ENCODE results near the gene KCTD14.
"Not testable (repeated sequence)": the region's sequence is repeated elsewhere in the genome, so short reads cannot be mapped to it uniquely, and the experiment has no call there.

KCTD14 gene

DNA sequence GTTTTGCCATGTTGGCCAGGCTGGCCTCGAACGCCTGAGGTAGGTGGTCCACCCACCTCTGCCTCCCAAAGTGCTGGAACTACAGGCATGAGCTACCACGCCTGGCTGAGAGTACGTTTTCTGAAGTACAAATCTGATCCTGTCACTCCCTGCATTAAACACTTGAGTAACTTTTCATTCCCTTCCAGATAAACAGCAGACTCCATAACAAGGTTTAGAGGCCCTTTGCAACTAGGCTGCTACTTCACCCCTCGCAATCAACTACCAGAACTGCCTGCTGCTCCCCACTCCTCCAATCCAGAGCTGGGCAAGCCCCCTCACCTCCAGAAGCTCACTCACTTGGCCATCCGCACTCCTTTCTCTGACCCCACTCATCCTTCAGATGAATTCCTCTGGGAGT lies 1.5 kb downstream of the KCTD14 start:
- no peak for DNase-seq (ENCODE audit: low spot score)

DNA sequence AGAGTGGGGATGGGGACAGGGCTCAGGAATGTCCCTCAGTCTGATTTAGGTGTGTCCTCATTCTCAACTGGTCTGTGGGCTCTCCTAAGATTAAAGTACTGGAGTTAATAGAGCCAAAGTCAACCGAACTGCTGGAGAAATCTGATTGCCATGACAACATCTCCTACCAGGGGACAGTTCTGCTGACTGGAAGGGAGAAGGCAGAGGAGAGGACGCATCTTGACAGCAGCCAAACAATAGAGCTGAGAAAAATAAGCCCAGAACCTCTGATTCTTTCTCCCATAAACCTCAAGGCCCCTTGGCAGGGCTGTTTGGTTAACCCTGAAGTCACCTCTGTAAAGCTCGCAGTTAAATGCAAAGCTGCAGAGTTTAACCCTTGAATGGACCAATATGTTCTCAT lies 2.8 kb downstream of the KCTD14 start:
- no peak for DNase-seq (ENCODE audit: low spot score)

DNA sequence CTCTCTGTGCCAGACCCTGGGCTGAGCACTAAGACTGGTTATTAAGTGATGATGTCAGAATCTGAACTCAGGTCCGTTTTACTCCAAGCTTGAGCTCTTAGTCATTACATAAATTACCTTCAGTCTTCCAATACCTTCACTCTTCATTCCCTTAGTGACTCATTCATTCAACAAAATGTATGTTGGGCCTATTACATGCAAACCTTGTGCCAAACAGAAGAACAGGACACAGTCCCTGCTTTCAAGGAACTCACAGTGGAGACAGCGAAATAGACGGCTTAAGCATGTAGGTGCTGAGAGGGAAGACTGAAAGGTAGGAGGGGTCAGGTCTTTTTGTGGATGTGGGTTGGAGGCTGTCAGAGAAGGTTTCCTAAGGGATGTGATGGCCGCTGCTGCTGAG lies 3.3 kb downstream of the KCTD14 start:
- no peak for DNase-seq (ENCODE audit: low spot score)

DNA sequence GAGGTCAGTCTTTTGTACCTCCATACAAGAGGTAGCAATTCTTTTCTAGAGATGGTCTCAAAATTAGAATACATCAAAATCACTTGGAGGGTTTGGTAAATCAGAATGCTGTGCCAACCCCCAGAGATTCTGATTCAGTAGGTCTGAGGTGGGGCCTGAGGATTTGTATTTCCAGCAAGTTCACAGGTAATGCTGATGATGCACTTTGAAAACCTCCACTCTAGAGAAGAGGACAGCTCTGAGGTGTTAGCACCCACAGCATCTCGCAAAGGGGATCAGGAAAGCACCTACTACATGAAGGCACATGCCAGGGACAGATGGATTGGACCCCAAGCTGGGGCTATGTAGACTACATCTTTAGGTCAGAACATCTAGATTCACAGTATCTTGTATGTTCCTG lies 7.2 kb downstream of the KCTD14 start:
- no peak for DNase-seq (ENCODE audit: low spot score)

DNA sequence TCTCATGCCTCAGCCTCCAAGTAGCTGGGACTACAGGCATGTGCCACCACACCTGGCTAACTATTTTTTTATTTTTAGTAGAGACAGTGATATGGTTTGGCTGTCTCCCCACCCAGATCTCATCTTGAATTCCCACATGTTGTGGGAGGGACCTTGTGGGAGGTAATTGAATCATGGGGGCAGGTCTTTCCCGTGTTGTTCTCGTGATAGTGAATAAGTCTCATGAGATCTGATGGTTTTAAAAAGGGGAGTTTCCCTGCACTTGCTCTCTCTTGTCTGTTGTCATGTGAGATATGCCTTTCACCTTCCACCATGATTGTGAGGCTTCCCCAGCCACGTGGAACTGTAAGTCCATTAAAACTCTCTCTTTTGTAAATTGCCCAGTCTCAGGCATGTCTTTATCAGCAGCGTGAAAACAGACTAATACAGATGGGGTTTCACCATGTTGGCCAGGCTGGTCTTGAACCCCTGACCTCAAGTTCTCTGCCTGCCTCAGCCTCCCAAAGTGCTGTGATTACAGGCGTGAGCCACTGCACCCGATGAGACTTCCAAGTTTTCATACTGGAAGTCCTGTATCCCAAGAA lies 8.0 kb downstream of the KCTD14 start:
- DNase-seq (ENCODE audit: low spot score) = not testable (repeated sequence)

DNA sequence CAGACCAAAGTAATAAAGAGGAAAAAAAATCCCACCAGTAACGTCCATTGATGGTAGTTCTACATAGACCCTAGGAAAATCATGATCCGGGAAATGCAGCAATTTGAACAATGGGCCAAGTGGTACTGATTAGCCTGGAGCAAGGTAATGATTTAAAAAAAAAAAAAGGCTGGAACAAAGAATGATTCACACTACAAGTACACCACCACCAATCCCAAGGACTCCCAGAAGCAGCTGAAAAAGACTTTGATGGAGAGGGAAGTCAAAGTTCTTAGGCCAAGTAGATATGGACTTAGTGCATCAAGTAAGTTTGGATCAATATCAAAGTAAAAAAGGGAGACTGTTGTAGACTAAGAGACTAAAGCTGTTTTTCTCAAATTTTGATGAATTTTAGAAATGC lies 11.8 kb downstream of the KCTD14 start:
- DNase-seq (ENCODE audit: low spot score) = no peak

DNA sequence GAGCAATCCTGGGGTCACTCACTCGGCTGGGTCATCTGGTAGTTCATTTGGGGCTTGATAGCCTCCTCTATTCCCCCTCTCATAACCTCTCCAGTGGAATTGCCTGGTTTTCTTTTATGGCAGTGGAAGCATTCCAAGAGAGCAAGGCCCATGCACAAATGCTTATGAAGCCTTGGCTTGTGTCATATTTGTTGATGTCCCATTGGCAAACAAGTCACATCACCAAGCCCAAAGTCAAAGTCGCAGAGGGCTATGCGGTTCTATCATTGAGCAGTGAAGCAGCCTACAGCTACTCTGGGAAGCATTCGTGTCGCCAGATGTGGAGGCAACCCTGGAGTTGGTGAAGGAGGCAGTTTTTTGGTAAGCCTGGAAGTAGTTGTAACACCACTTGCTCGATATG lies 12.3 kb downstream of the KCTD14 start:
- no peak for DNase-seq (ENCODE audit: low spot score)

DNA sequence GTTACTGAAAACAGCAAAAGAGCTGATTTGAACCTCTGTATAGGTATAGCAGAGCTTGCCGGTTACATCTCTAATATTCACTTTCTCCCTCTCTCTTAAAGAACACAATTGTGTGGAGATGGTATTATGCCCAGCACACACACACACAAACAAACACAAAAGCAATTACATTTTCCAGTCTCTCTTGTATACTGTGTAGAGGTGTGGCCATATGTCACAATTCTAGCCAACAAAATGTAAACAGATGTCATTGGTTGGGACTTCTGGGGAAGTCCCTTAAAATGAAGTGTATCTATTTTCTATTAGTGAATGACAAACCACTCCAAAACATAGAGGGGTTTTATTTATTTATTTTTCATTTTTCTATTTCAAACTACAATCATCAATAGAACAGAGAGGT lies 12.8 kb downstream of the KCTD14 start:
- no peak for DNase-seq (ENCODE audit: low spot score)

DNA sequence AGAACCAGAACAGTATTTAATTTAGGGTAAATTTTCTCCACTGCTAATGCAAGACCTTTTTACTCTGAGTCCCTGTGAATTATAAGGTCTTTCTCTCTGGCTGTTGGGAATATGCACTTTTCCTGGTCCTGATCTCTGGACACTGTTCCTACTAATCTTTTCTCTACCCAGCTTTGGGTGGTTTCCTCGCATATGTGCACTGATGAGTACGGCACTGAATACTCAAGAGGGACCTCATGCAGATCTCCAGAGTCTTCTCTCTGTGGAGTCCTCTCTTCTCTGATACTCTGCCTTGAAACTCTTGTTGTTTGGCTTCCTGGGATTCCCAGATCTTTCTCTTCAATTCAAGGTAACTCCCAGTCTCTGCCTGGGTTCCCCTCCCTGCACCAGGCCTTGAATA lies 14.0 kb downstream of the KCTD14 start:
- DNase-seq (ENCODE audit: low spot score) = no peak

DNA sequence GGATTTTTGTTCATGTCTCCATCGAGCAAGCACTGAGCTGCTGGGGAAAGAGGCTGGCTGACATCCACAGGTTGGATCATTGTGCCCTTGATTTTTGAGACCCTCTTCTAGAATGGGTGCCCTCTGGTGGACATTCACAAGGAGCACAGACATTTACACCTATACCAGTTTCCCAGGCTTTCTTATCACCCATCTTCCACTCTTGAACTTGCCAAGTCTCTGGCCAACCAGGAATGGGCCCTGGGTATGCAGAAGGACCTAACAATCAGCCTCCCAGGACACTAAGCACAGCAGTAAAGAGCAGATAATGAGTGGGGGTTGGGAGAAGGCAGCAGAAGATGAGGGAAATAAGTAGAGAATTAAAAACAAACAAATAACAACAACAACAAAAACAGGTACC lies 22.9 kb downstream of the KCTD14 start:
- DNase-seq (ENCODE audit: low spot score) = peak; percentile 76

DNA sequence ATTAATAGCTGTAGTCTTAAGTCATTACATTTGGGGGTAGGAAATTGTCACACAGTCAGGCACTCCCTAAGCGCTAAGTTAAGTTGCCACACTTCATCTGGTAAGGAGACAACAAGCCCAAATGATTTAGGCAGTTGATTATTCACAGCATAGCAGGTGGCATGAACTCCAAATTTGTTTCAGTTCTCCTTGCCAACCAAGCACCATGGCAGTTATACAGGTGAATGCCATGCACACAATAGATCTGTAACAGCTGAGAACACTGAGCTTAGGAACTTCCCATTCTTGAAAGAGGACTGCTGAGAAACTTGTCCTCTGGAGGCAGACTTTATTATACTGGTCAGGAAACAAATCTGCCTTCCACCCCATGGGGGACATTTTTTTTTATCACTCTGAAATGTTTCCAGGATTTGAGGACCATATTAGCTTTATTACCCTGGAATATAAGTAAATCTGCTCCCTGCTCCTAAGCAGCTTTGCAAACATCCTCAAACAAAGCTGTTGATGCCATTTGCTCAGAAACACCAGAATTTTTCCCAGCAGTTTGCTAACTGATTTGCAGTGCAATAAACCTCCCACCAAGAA lies 23.5 kb downstream of the KCTD14 start:
- DNase-seq (ENCODE audit: low spot score) = no peak

DNA sequence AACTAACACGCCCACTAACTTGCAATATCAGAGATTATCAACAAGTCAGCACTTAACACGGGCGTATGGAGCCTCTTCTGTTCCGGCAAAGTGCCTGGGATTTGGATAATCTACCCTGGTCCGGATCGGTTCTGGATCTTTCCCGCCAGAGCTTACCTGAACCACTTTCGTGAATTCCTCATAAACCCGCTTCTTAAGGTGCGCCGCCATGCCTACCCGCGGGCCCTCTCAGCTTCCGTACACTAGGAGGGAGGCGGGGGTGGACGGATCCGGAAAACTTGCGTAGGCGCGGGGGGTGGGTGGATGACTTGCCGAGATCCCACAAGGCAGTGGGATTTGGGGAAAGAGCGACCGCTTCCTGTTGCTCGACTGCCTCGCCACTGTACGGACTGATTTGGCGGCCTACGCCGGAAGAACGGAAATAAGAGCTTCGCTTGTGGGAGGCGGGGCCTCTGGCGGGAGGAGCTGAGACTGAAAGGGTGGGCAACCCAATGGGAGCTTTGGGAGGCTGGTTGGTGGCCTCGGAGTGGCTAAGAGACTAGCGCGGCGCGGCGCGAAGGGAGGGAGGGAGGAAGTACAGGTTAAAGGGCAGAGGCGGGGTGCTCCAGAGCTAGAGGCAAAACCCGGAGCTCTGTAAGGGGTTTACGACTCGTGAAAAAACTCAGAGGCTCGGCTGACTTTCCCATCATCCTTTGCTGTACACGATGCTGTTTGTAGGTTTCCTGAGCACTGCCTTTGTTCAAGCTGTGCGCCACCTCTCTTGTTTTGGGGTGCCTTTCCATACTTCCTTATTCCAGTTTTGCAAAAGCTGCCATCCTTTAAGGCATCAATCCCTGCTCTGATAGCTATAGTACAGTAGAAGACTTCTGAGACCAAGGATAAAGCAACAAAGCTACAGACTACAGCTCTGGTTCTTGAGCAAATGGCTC lies 28.4 kb downstream of the KCTD14 start, which contains the start of gene INTS4:
TSS of gene INTS4 (minus strand) at position 235 of the 929 bp plus-strand sequence. CDS start at position 210, 25 bp downstream.
- peak; percentile 95 for DNase-seq (ENCODE audit: low spot score)

DNA sequence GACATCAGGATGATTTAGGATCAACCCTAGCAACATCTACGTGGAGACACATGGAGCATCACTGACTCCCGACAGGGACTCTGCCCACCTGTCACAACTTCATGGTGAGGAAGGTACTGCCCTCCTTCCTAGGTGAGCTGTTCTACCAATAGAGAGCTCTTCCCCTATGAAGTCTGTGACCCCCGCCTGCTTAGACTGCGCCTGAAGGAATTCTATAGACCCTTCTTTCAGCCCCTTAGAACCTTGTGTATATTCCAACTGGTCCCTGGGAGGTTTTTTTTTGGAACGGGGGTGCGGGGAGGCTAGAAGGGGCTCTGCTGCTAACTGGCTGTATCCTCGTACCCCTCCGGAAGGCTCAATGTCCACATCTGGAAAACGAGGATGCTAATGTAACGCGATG lies 29.2 kb downstream of the KCTD14 start:
- no peak for DNase-seq (ENCODE audit: low spot score)

DNA sequence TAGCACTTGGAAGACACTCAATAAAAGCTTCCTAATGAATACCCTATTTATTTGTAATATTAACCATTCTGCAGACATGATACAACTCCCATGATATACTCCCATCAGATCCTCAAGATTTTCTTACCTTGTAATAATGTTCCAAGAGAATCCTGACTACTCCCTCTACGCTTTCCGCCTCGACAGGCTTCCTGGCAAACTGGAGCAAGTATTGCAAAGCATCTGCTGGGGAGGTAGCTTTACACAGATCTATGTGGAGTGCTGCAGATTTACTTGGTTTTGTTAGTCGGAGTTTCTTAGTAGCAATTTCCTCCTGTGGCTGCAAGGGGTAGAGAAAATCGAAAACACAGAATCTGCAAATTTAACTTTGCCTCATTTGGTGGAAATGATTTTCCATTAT lies 32.1 kb downstream of the KCTD14 start:
- DNase-seq (ENCODE audit: low spot score) = no peak

DNA sequence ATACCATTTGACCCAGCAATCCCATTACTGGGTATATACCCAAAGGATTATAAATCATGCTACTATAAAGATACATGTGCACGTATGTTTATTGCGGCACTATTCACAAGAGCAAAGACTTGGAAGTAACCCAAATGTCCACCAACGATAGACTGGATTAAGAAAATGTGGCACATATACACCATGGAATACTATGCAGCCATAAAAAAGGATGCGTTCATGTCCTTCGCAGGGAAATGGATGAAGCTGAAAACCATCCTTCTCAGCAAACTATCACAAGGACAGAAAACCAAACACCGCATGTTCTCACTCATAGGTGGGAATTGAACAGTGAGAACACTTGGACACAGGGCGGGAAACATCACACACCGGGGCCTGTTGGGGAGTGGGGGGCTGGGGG lies 36.6 kb downstream of the KCTD14 start:
- not testable (repeated sequence) for DNase-seq (ENCODE audit: low spot score)

DNA sequence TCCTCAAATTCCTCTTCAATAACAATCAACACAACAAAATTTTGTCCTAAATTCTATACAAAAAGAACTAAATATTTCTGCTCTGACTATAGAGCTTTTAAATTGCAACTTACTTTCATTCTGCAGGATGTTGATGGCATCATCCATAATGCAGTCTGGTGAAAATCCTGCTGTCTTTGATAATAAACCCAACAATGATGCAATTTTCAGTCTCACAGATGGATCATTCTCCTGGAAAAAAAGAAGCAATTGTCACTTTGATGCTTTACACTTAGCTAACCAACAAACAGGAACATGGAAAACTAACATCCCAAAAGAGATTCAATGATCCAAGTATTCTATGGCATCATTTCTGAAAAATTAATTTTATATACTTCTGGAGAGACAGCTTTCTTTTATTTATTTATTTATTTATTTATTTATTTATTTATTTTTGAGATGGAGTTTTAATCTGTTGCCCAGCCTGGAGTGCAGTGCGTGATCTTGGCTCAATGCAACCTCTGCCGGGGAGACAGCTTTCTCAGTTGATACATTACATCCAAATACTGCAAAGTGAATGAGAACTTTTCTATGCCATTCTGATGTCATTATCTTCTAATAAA lies 41.6 kb downstream of the KCTD14 start:
- no peak for DNase-seq (ENCODE audit: low spot score)

DNA sequence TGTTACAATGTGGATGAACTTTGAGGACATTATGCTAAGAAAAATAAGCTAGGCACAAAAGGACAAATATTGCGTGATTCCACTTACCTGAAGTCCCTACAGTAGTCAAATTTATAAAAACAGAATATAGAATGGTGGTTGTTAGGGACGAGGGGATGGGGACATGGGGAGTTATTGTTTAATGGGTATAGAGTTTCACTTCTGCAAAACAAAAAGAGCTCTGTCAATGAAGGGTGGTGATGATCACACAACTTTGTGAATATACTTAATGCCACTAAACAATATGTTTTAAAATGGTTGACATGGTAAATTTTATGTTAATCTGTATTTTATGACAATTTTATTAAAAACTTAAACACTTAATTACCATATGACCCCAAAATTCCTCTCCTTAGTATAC lies 54.7 kb downstream of the KCTD14 start:
- DNase-seq (ENCODE audit: low spot score) = no peak

DNA sequence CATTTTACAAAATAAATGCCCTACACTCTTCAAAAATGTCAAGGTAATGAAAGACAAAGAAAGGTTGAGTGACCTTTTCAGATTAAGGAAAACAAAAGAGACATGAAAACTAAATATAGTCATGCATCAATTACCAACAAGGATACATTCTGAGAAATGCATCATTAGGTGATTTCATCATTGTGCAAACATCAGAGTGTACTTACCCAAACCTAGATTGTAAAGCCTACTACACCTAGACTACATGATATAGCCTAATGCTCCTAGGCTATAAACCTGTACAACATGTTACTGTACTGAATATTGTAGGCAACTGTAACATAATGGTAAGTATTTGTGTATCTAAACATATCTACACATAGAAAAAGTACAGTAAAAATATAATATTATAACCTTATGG lies 55.3 kb downstream of the KCTD14 start:
- DNase-seq (ENCODE audit: low spot score) = no peak

DNA sequence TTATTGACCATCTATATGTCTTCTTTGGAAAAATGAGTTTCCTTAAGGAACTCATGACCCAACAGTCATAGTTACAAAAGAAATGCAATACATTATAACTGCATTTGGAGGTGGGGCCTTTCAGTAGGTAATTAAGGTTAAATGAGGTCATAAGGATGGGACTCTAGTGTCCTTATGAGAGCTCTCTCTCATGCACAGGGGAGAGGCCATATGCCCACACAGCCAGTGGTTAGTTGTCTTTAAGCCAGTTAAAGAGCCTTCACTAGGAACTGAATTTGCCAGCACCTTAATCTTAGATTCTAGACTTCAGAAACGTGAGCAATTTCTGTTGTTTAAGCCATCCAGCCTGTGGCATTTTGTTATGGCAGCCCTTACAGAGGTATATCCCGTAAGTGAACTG lies 56.0 kb downstream of the KCTD14 start:
- no peak for DNase-seq (ENCODE audit: low spot score)

DNA sequence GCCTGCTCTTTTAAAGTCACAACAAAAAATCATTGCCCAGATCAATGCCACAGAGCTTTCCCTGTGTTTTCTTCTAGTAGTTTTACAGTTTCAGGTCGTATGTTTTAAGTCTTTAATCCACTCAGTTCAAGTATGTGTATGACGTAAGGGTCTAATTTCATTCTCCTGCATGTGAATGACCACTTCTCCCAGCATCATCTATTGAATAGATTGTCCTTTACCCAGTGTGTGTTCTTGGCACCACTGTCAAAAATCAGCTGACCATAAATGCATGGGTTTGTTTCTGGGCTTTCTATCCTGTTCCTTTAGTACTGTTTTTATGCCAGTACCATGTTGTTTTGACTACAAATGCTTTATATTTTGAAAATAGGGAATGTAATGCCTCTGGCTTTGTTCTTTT lies 56.7 kb downstream of the KCTD14 start:
- no peak for DNase-seq (ENCODE audit: low spot score)

Data from iPS-NIHi11 (cell line).